Brain microvascular endothelial cell (primary cell): ENCODE data around the gene TMSB15B.
"Not testable (repeated sequence)": the region's sequence is repeated elsewhere in the genome, so short reads cannot be mapped to it uniquely, and the experiment has no call there.

Experiments
- DNase-seq: peaks from one replicate; pipeline ENCODE4 v3.0.0-alpha.2; 2020
- H3K27ac ChIP-seq: fragments of 250-450 bp; sonication (Bioruptor Pico); 2 replicates; pipeline ENCODE4 v1.5.1; 2020; ENCODE audit warnings: mild to moderate bottlenecking, moderate library complexity
- H3K27me3 ChIP-seq: fragments of 250-450 bp; sonication (Bioruptor Pico); replicated peaks from 2 replicates; pipeline ENCODE4 v1.5.1; 2020; ENCODE audit warnings: mild to moderate bottlenecking
- H3K36me3 ChIP-seq: fragments of 250-450 bp; sonication (Bioruptor Pico); replicated peaks from 2 replicates; pipeline ENCODE4 v1.5.1; 2020; ENCODE audit warnings: mild to moderate bottlenecking
- H3K4me3 ChIP-seq: 2 replicates; pipeline ENCODE4 v1.5.1; 2011; ENCODE audit warnings: low read depth, mild to moderate bottlenecking, control low read depth, low read length, moderate library complexity
- in situ Hi-C: cut with HindIII; loops from 2 replicates; pipeline ENCODE4 v1.10.0; 2017; ENCODE audit warnings: low sequenced_read_pairs, low pct_ligation_motif_present
- TF ChIP-seq, protein P1 (sequence below): IDR thresholded peaks from 2 replicates; pipeline ENCODE4 v1.5.1; 2011; ENCODE audit warnings: low read depth, mild to moderate bottlenecking, moderate library complexity, low read length, control low read depth, inconsistent platforms; ENCODE audit errors: missing control alignments

The TMSB15B gene

DNA sequence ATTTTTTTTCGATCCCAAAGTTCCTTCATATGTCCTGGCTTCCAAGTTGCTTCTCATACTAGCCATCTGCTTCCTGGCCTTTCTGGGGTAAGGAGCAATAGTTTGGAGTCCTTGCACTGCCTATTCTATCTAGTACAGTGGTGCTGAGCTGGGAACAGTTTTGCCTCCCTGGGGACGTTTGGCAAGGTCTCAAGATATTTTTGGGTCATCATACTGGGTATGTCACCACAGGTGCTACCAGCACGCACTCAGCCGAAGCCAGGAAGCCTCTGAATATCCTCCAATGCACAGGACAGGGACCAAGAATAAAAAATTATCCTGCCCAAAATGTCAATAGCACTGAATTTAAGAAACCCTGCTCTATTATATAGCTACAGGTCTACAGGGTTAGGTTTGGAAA is 35.4 kb upstream of the TMSB15B start:
- in situ Hi-C loops: no loop called here
- Histone ChIP-seq H3K36me3 (no peaks in the 10 kb centered on the region), H3K27ac (no peak overlapping the region), H3K4me3 (no peak overlapping the region), H3K27me3 (no peaks in the 10 kb centered on the region)
- TF ChIP-seq, protein P1, sequence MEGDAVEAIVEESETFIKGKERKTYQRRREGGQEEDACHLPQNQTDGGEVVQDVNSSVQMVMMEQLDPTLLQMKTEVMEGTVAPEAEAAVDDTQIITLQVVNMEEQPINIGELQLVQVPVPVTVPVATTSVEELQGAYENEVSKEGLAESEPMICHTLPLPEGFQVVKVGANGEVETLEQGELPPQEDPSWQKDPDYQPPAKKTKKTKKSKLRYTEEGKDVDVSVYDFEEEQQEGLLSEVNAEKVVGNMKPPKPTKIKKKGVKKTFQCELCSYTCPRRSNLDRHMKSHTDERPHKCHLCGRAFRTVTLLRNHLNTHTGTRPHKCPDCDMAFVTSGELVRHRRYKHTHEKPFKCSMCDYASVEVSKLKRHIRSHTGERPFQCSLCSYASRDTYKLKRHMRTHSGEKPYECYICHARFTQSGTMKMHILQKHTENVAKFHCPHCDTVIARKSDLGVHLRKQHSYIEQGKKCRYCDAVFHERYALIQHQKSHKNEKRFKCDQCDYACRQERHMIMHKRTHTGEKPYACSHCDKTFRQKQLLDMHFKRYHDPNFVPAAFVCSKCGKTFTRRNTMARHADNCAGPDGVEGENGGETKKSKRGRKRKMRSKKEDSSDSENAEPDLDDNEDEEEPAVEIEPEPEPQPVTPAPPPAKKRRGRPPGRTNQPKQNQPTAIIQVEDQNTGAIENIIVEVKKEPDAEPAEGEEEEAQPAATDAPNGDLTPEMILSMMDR: no peak
- DNase-seq: no peak

GRCh38 chrX:103927633-103928032 is 34.8 kb upstream of the TMSB15B start:
- no peak for DNase-seq
- Histone ChIP-seq H3K27ac (no peak overlapping the region), H3K4me3 (no peak overlapping the region), H3K36me3 (no peaks in the 10 kb centered on the region), H3K27me3 (no peaks in the 10 kb centered on the region)
- TF ChIP-seq, protein P1: no peak
- in situ Hi-C loops: no loop called here

DNA sequence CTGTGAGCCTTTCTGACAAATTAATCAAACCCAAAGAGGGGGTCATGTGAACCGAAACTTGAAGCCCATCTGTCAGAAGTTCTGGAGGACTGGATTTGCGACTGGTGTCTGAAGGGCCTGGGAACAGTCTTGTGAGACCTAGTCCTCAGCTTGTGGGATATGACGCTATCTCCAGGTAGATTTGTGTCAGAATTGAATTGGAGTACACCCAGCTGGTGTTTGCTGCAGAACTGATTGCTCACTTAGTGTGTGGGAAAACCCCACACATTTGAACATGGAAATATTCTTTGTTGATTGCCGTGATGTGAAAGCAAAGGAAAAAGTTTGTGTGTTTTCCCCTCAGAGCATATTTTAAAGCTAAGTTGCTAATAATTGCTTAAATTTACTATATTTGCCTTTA is 30.3 kb upstream of the TMSB15B start:
- Histone ChIP-seq H3K27ac (no peak overlapping the region), H3K36me3 (no peaks in the 10 kb centered on the region), H3K27me3 (no peaks in the 10 kb centered on the region), H3K4me3 (no peak overlapping the region)
- in situ Hi-C loops: no loop called here
- DNase-seq: no peak
- TF ChIP-seq, protein P1: no peak

DNA sequence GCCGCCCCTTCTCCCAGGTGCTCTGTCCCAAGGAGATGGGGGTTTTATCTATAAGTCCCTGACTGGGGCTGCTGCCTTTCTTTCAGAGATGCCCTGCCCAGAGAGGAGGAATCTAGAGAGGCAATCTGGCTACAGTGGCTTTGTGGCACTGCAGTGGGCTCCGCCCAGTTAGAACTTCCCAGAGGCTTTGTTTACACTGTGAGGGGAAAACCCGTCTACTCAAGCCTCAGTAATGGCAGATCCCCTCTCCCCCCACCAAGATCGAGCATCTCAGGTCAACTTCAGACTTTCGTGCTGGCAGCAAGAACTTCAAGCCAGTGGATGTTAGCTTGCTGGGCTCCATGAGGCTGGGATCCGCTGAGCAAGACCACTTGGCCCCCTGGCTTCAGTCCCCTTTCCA is 22.2 kb upstream of the TMSB15B start:
- H3K27me3 ChIP-seq, DNase-seq, H3K27ac ChIP-seq, H3K4me3 ChIP-seq, in situ Hi-C loops, H3K36me3 ChIP-seq: not testable (repeated sequence)

DNA sequence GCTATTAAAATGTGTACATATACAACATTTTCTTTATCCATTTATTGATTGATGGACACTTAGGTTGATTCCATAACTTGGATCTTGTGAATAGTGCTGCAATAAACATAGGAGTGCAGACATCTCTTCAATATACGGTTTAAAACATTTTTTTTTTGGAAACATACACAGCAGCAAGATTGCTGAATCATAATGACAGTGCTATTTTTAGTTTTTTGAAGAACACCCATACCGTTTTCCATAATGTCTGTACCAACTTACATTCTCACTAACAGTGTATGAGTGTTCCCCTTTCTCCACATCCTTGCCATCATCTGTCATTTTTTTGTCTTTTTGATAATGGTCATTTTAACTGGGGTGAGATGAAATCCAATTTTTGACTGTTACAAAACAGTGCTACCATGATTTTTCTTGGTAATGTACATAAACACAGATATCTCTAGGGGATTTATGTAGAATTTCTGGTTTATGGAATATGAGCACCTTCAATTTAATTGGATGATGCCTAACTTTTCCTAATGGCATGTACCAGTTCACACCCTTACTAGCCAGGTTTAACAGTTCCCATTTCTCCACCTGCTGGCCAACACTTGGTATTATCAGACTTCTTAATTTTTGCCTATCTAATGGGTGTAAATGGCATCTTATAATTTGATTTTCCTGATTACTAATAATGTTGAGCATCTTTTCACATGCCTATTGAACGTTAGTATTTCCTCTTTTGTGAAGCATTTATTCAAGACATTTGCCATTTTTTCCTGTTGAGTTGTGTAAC is 21.0 kb upstream of the TMSB15B start:
- H3K4me3 ChIP-seq: no peak overlapping the region
- no peaks in the 10 kb centered on the region for H3K27me3 ChIP-seq
- no peaks in the 10 kb centered on the region for H3K36me3 ChIP-seq
- H3K27ac ChIP-seq: no peak overlapping the region
- TF ChIP-seq, protein P1: peak; percentile 55
- no peak for DNase-seq
- in situ Hi-C loops: no loop called here

DNA sequence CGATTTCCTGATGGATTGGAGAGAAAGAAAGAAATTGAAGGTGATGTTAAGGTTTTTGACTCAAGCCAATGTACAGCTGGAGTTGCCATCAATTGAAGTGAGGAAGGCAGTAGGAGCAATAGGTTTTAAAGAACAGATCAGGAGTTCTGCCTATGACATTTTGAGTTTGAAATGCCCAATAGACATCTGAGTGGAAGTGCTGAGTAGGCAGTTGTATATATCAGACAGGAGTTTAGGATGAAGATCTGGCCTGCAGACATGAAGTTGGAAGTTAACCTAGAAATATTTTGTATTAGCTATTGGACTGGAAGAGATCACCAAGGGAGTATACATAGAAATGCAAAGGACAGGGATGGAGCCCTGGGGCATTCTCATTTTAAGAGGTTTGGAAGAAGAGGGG is 12.9 kb upstream of the TMSB15B start:
- in situ Hi-C loops: no loop called here

More for the DNA sequence above, 12.9 kb upstream of the TMSB15B start:
- DNase-seq: no peak
- no peaks in the 10 kb centered on the region for H3K36me3 ChIP-seq
- H3K27ac ChIP-seq: no peak overlapping the region
- TF ChIP-seq, protein P1: no peak
- H3K4me3 ChIP-seq: no peak overlapping the region
- H3K27me3 ChIP-seq: no peaks in the 10 kb centered on the region
